IMR-90 (cell line): ENCODE measurements around the gene CANX. TPM values are rescaled to one million over a fixed set of nuclear protein-coding genes. Genes with fewer than 3 reads are reported as not detected.

ENCODE experiments used
- ATAC-seq: fragments of 200-7000 bp; cut with Tn5 transposase; 2 replicates; pipeline ENCODE4 v1.9.1; 2020; ENCODE audit warnings: low read depth, mild to moderate bottlenecking, moderate library complexity
- BruUV-seq: library from RNA; stranded (reverse); fragments of 400-500 nt; replicated peaks from 2 replicates; lab custom pipeline; 2021; lab: Mats Ljungman, UMichigan
- CTCF ChIA-PET: fragments of 300-600 bp; formaldehyde crosslinking; extraction: SDS; loops from one replicate; lab custom pipeline; 2021; ENCODE audit warnings: antibody characterized with exemption; lab: Yijun Ruan, JAX
- POLR2A ChIA-PET: fragments of 300-600 bp; sonication (Branson Sonifier 250); formaldehyde crosslinking; loops from one replicate; lab custom pipeline; 2022; ENCODE audit warnings: antibody characterized with exemption; ENCODE audit not compliant: unreplicated experiment; lab: Charles Lee
- DNase-seq: peaks from one replicate; pipeline ENCODE4 v3.0.0; 2013
- H2AFZ ChIP-seq: replicated peaks from 2 replicates; pipeline ENCODE3; 2013; ENCODE audit warnings: low read length, mild to moderate bottlenecking; ENCODE audit not compliant: poor library complexity
- H2AK5ac ChIP-seq: 2 replicates; pipeline ENCODE4 v1.6.1; 2013; ENCODE audit warnings: low read depth, low read length, inconsistent platforms
- H2AK9ac ChIP-seq: replicated peaks from 2 replicates; pipeline ENCODE3; 2013; ENCODE audit warnings: mild to moderate bottlenecking, low read depth, low read length, moderate library complexity; ENCODE audit not compliant: poor library complexity
- H2BK120ac ChIP-seq: 2 replicates; pipeline ENCODE4 v1.6.1; 2013; ENCODE audit warnings: low read depth, low read length, inconsistent platforms
- H2BK15ac ChIP-seq: 3 replicates; pipeline ENCODE4 v1.6.1; 2013; ENCODE audit warnings: low read depth, low read length, inconsistent platforms
- H2BK20ac ChIP-seq: 2 replicates; pipeline ENCODE4 v1.6.1; 2013; ENCODE audit warnings: low read depth, mild to moderate bottlenecking, inconsistent platforms, low read length, moderate library complexity
- H2BK5ac ChIP-seq: 2 replicates; pipeline ENCODE4 v1.6.1; 2013; ENCODE audit warnings: mild to moderate bottlenecking, low read depth, low read length, inconsistent platforms; ENCODE audit not compliant: poor library complexity, severe bottlenecking
- H3K14ac ChIP-seq: replicated peaks from 2 replicates; pipeline ENCODE4 v1.6.1; 2013; ENCODE audit warnings: low read depth, low read length, inconsistent platforms
- H3K18ac ChIP-seq: 2 replicates; pipeline ENCODE4 v1.6.1; 2013; ENCODE audit warnings: low read depth, low read length, control low read depth
- H3K23ac ChIP-seq: 2 replicates; pipeline ENCODE4 v1.6.1; 2013; ENCODE audit warnings: low read depth, low read length, inconsistent platforms
- H3K27ac ChIP-seq: 2 replicates; pipeline ENCODE4 v1.5.1; 2013; ENCODE audit warnings: mild to moderate bottlenecking, control low read depth, low read length; ENCODE audit not compliant: insufficient read depth
- H3K27me3 ChIP-seq: 2 replicates; pipeline ENCODE4 v1.6.1; 2013; ENCODE audit warnings: low read length; ENCODE audit not compliant: control insufficient read depth, insufficient read depth
- H3K36me3 ChIP-seq: 2 replicates; pipeline ENCODE4 v1.6.1; 2013; ENCODE audit warnings: low read length, mixed read lengths; ENCODE audit not compliant: control insufficient read depth, insufficient read depth
- H3K4ac ChIP-seq: 2 replicates; pipeline ENCODE4 v1.6.1; 2013; ENCODE audit warnings: low read depth, low read length, inconsistent platforms
- H3K4me1 ChIP-seq: 2 replicates; pipeline ENCODE4 v1.6.1; 2013; ENCODE audit warnings: low read length, mixed read lengths; ENCODE audit not compliant: control insufficient read depth, insufficient read depth
- H3K4me2 ChIP-seq: 2 replicates; pipeline ENCODE4 v1.6.1; 2013; ENCODE audit warnings: low read depth, mild to moderate bottlenecking, control low read depth, low read length, moderate library complexity
- H3K4me3 ChIP-seq: 2 replicates; pipeline ENCODE4 v1.5.1; 2013; ENCODE audit warnings: low read depth, mild to moderate bottlenecking, control low read depth, low read length, moderate library complexity; ENCODE audit not compliant: insufficient read depth
- H3K56ac ChIP-seq: 2 replicates; pipeline ENCODE4 v1.6.1; 2013; ENCODE audit warnings: low read length, inconsistent platforms; ENCODE audit not compliant: insufficient read depth; ENCODE audit errors: extremely low read depth
- H3K79me1 ChIP-seq, 2 experiments: 2 replicates each; pipeline ENCODE4 v1.6.1; 2013; ENCODE audit warnings: low read length in 2 of 2, inconsistent platforms in 1 of 2, low read depth in 1 of 2
- H3K9ac ChIP-seq: 2 replicates; pipeline ENCODE4 v1.6.1; 2013; ENCODE audit warnings: low read depth, low read length, control low read depth
- H3K9me1 ChIP-seq: 2 replicates; pipeline ENCODE4 v1.6.1; 2013; ENCODE audit warnings: low read length, inconsistent platforms; ENCODE audit not compliant: insufficient read depth
- H3K9me3 ChIP-seq: 2 replicates; pipeline ENCODE4 v1.6.1; 2013; ENCODE audit warnings: low read length; ENCODE audit not compliant: control insufficient read depth, insufficient read depth
- H4K20me1 ChIP-seq: 2 replicates; pipeline ENCODE4 v1.6.1; 2013; ENCODE audit warnings: low read length, inconsistent platforms; ENCODE audit not compliant: insufficient read depth
- H4K5ac ChIP-seq: 2 replicates; pipeline ENCODE4 v1.6.1; 2013; ENCODE audit warnings: mild to moderate bottlenecking, low read depth, low read length, control low read depth
- H4K8ac ChIP-seq, 2 experiments: 2 replicates each; pipeline ENCODE4 v1.6.1; 2013; ENCODE audit warnings: low read depth in 2 of 2, low read length in 2 of 2, control low read depth in 1 of 2, inconsistent platforms in 1 of 2
- H4K91ac ChIP-seq: 2 replicates; pipeline ENCODE4 v1.6.1; 2013; ENCODE audit warnings: low read depth, low read length, inconsistent platforms; ENCODE audit not compliant: insufficient read depth
- BHLHE40 ChIP-seq: fragments of 150-350 bp; IDR thresholded peaks from 2 replicates; pipeline ENCODE4 v1.6.1; 2016; ENCODE audit warnings: mild to moderate bottlenecking, low read depth, low read length
- CEBPB ChIP-seq: IDR thresholded peaks from 2 replicates; pipeline ENCODE4 v1.6.1; 2012; ENCODE audit warnings: low read depth, low read length, improper control_type of control experiment
- CHD1 ChIP-seq: IDR thresholded peaks from 2 replicates; pipeline ENCODE4 v1.6.1; 2012; ENCODE audit warnings: low read depth, low read length, improper control_type of control experiment
- CTCF ChIP-seq: conservative IDR thresholded peaks from 2 replicates; pipeline ENCODE4 v1.5.1; 2012; ENCODE audit warnings: mild to moderate bottlenecking, low read depth, low read length, improper control_type of control experiment
- ELK1 ChIP-seq: fragments of 150-350 bp; IDR thresholded peaks from 2 replicates; pipeline ENCODE4 v1.6.1; 2016; ENCODE audit warnings: low read depth, mild to moderate bottlenecking, low read length, moderate library complexity, borderline replicate concordance
- FOS ChIP-seq: fragments of 150-350 bp; IDR thresholded peaks from 2 replicates; pipeline ENCODE4 v1.6.1; 2016; ENCODE audit warnings: low read depth, low read length
- MAFK ChIP-seq: IDR thresholded peaks from 2 replicates; pipeline ENCODE4 v1.6.1; 2012; ENCODE audit warnings: low read depth, low read length, improper control_type of control experiment
- MAZ ChIP-seq: IDR thresholded peaks from 2 replicates; pipeline ENCODE4 v1.6.1; 2012; ENCODE audit warnings: low read depth, mild to moderate bottlenecking, low read length, improper control_type of control experiment, moderate library complexity, borderline replicate concordance
- MXI1 ChIP-seq: IDR thresholded peaks from 2 replicates; pipeline ENCODE4 v1.6.1; 2012; ENCODE audit warnings: low read depth, mild to moderate bottlenecking, low read length, moderate library complexity, borderline replicate concordance
- NFE2L2 ChIP-seq: fragments of 150-350 bp; IDR thresholded peaks from 2 replicates; pipeline ENCODE4 v1.6.1; 2016; ENCODE audit warnings: low read depth, mild to moderate bottlenecking, low read length
- POLR2A ChIP-seq: IDR thresholded peaks from 2 replicates; pipeline ENCODE4 v1.6.1; 2012; ENCODE audit warnings: mild to moderate bottlenecking, low read depth, low read length
- RAD21 ChIP-seq: IDR thresholded peaks from 2 replicates; pipeline ENCODE4 v1.6.1; 2012; ENCODE audit warnings: low read length, improper control_type of control experiment
- RCOR1 ChIP-seq: IDR thresholded peaks from 2 replicates; pipeline ENCODE4 v1.6.1; 2012; ENCODE audit warnings: mild to moderate bottlenecking, low read length, improper control_type of control experiment; ENCODE audit not compliant: insufficient replicate concordance
- RFX5 ChIP-seq: IDR thresholded peaks from 2 replicates; pipeline ENCODE4 v1.8.0; 2012; ENCODE audit warnings: low read depth, mild to moderate bottlenecking, low read length, moderate library complexity
- SMC3 ChIP-seq: fragments of 150-350 bp; IDR thresholded peaks from 2 replicates; pipeline ENCODE4 v1.6.1; 2016; ENCODE audit warnings: low read depth, mild to moderate bottlenecking, antibody characterized with exemption, low read length, moderate library complexity
- USF2 ChIP-seq: fragments of 150-350 bp; IDR thresholded peaks from 2 replicates; pipeline ENCODE4 v1.6.1; 2017; ENCODE audit warnings: mild to moderate bottlenecking, antibody characterized with exemption, low read length, low read depth
- WGBS, 2 experiments: methylation state at CpG; one replicate each; pipeline versions ENCODE4 v1.1.5 to v1.1.7; 2013; ENCODE audit warnings: missing lambda C conversion rate in 2 of 2; ENCODE audit not compliant: insufficient read length in 1 of 2; ENCODE audit errors: extremely low coverage in 2 of 2; 5-methylcytosine and 5-hydroxymethylcytosine counted together
- dilution Hi-C: fragments of 300-500 bp; cut with HindIII; formaldehyde crosslinking; loops from one replicate; pipeline ENCODE4 v1.14.3; 2018; ENCODE audit warnings: low sequenced_read_pairs; ENCODE audit not compliant: unreplicated experiment
- in situ Hi-C: fragments of 300-500 bp; cut with MboI; formaldehyde crosslinking; loops from 3 replicates; pipeline ENCODE4 v1.14.3; 2019; ENCODE audit warnings: low sequenced_read_pairs, inconsistent platforms, mixed read lengths
- intact Hi-C: fragments of 100-400 bp; cut with micrococcal nuclease; formaldehyde crosslinking; loops from 2 replicates; pipeline ENCODE4 v1.10.0; 2022
- polyA plus RNA-seq, 3 experiments: library from polyadenylated mRNA; depleted of rRNA; stranded (reverse); fragments of >200 nt; gene quantifications; 2 replicates each; pipeline ENCODE4 v1.2.3, GENCODE V29; 2012; ENCODE audit warnings: low replicate concordance in 1 of 3
- total RNA-seq: library from RNA; depleted of rRNA; stranded (reverse); fragments of >200 nt; gene quantifications from 2 replicates; pipeline ENCODE4 v1.2.3, GENCODE V29; 2012

Gene CANX
- total and polyA plus RNA-seq, 2 of the 4 experiments (the other 2 are of a cell fraction): 216 to 345 TPM

- H4K91ac ChIP-seq: no peak overlapping the region
- H2BK15ac ChIP-seq: no peak overlapping the region
- no peak overlapping the region for H2BK5ac ChIP-seq
- H4K8ac ChIP-seq: no peak overlapping the region
- H3K9me1 ChIP-seq: peaks cover 30% of the 10 kb centered on the region
- H3K9ac ChIP-seq: no peak overlapping the region
- intact Hi-C loops (no loop called here), dilution Hi-C loops (no loop called here), in situ Hi-C loops (no loop called here)
- POLR2A ChIA-PET: no interaction called here
- no peak overlapping the region for H3K27ac ChIP-seq
- peaks cover 24% of the 10 kb centered on the region for H3K4me1 ChIP-seq
- H3K18ac ChIP-seq: no peak overlapping the region
- DNase-seq (no peak), ATAC-seq (no peak)
- no TSS peak for BruUV-seq
- H2BK20ac ChIP-seq: no peak overlapping the region
- no peak for TF ChIP-seq MAZ
- no peak for TF ChIP-seq SMC3
- no peak for TF ChIP-seq MAFK
- TF ChIP-seq CHD1: no peak
- TF ChIP-seq RCOR1: no peak
- no peak for TF ChIP-seq FOS
- no peak for TF ChIP-seq ELK1
- TF ChIP-seq RFX5: no peak
- TF ChIP-seq POLR2A: no peak
- no peak for TF ChIP-seq NFE2L2
- no peak for TF ChIP-seq RAD21
- no peak for TF ChIP-seq USF2
- TF ChIP-seq BHLHE40: no peak
- no peak for TF ChIP-seq MXI1
- TF ChIP-seq CEBPB: no peak
- no peak for TF ChIP-seq CTCF
- H2AK5ac ChIP-seq: no peak overlapping the region
- no peaks in the 10 kb centered on the region for H3K27me3 ChIP-seq
- H3K23ac ChIP-seq: no peak overlapping the region
- no peak overlapping the region for H2AK9ac ChIP-seq
- 0 out of 2 replicates have a peak, but pooled peaks cover 1% of the 10 kb centered on the region for H3K36me3 ChIP-seq
- H2BK120ac ChIP-seq: no peak overlapping the region
- no peak overlapping the region for H3K4ac ChIP-seq
- H4K5ac ChIP-seq: no peak overlapping the region
- no peak overlapping the region for H3K4me2 ChIP-seq
- no peak overlapping the region for H2AFZ ChIP-seq
- H3K79me1 ChIP-seq: peaks cover 28 to 76% of the 10 kb centered on the region in 2 experiments; a peak in 3 of 4 replicates
- H4K20me1 ChIP-seq: peaks cover 83% of the 10 kb centered on the region
- WGBS, 2 experiments: 91% methylated on average over 4 of the region's 8 CpGs; no CpG with 5 or more reads in 1 of the 2 experiments
- H3K9me3 ChIP-seq: no peaks in the 10 kb centered on the region
- H3K56ac ChIP-seq: no peak overlapping the region
- no peak overlapping the region for H3K14ac ChIP-seq
- CTCF ChIA-PET: interaction anchor here (0.6 kb wide), 1 partner anchor 432 kb away, joined by 4 read pairs; no protein-coding TSS in a partner anchor
- no peak overlapping the region for H3K4me3 ChIP-seq
Observed at GRCh38 chr5:179758955-179759354, 60.2 kb downstream of the CANX start.
